GM23248 (cell line): ENCODE data around the gene AGO3. TPM values are rescaled to one million over a fixed set of nuclear protein-coding genes. Genes with fewer than 3 reads are reported as not detected.

Experiments
- DNase-seq: peaks from one replicate; pipeline ENCODE4 v3.0.0-alpha.2; 2015
- H2AFZ ChIP-seq: fragments of 200-600 bp; sonication (generic); 2 replicates; pipeline ENCODE4 v1.6.1; 2016; ENCODE audit warnings: antibody characterized with exemption
- H3F3A ChIP-seq: fragments of 200-600 bp; sonication (generic); 2 replicates; pipeline ENCODE4 v1.6.1; 2016; ENCODE audit warnings: mild to moderate bottlenecking, antibody characterized with exemption, mixed run types; ENCODE audit not compliant: insufficient read depth
- H3K27ac ChIP-seq: fragments of 200-600 bp; sonication (generic); 2 replicates; pipeline ENCODE4 v1.5.1; 2016; ENCODE audit warnings: mild to moderate bottlenecking
- H3K27me3 ChIP-seq: fragments of 200-600 bp; sonication (generic); replicated peaks from 2 replicates; pipeline ENCODE4 v1.6.1; 2016; ENCODE audit warnings: mild to moderate bottlenecking; ENCODE audit not compliant: insufficient read depth
- H3K36me3 ChIP-seq: fragments of 200-600 bp; sonication (generic); 2 replicates; pipeline ENCODE4 v1.6.1; 2016; ENCODE audit warnings: low read depth, mild to moderate bottlenecking
- H3K4me1 ChIP-seq: fragments of 200-600 bp; sonication (generic); 2 replicates; pipeline ENCODE4 v1.6.1; 2016; ENCODE audit warnings: mild to moderate bottlenecking; ENCODE audit not compliant: insufficient read depth
- H3K4me2 ChIP-seq: fragments of 200-600 bp; sonication (generic); one replicate; pipeline ENCODE4 v1.6.1; 2016; ENCODE audit warnings: mild to moderate bottlenecking; ENCODE audit not compliant: unreplicated experiment
- H3K4me3 ChIP-seq: fragments of 200-600 bp; sonication (generic); 2 replicates; pipeline ENCODE4 v1.5.1; 2016; ENCODE audit warnings: mild to moderate bottlenecking
- H3K79me2 ChIP-seq: fragments of 200-600 bp; sonication (generic); 2 replicates; pipeline ENCODE4 v1.6.1; 2016; ENCODE audit warnings: mild to moderate bottlenecking; ENCODE audit not compliant: insufficient read depth
- H3K9ac ChIP-seq: fragments of 200-600 bp; sonication (generic); 2 replicates; pipeline ENCODE4 v1.6.1; 2016; ENCODE audit warnings: mild to moderate bottlenecking
- H3K9me2 ChIP-seq: fragments of 200-600 bp; sonication (generic); 2 replicates; pipeline ENCODE4 v1.6.1; 2016; ENCODE audit warnings: mixed run types, mild to moderate bottlenecking, moderate library complexity; ENCODE audit not compliant: insufficient read depth
- H3K9me3 ChIP-seq: fragments of 200-600 bp; sonication (generic); one replicate; pipeline ENCODE4 v1.6.1; 2017; ENCODE audit warnings: low read depth
- H4K20me1 ChIP-seq: fragments of 200-600 bp; sonication (generic); 2 replicates; pipeline ENCODE4 v1.6.0; 2016; ENCODE audit not compliant: insufficient read depth
- EZH2 ChIP-seq: fragments of 200-600 bp; sonication (generic); IDR thresholded peaks from 2 replicates; pipeline ENCODE4 v1.6.1; 2018; ENCODE audit warnings: antibody characterized with exemption, mild to moderate bottlenecking; ENCODE audit not compliant: insufficient read depth, poor library complexity, severe bottlenecking
- EZH2phosphoT487 ChIP-seq: fragments of 200-600 bp; sonication (generic); IDR thresholded peaks from 2 replicates; pipeline ENCODE4 v1.6.1; 2018; ENCODE audit warnings: antibody characterized with exemption, moderate library complexity, mild to moderate bottlenecking, low read depth; ENCODE audit not compliant: insufficient read depth
- WGBS, 2 experiments: methylation state at CpG; one replicate each; pipeline ENCODE4 v1.1.6; 2015 to 2017; ENCODE audit warnings: low lambda C conversion rate in 2 of 2, low coverage in 1 of 2; ENCODE audit errors: missing lambda C conversion rate in 2 of 2; 5-methylcytosine and 5-hydroxymethylcytosine counted together
- in situ Hi-C: fragments of 300-500 bp; cut with MboI; formaldehyde crosslinking; loops from 2 replicates; pipeline ENCODE4 v1.15.0; 2020
- polyA plus RNA-seq: library from polyadenylated mRNA; unstranded; fragments of >200 nt; fragmentation: Nextera tagmentation; extraction: Ambion mirVana; gene quantifications from 2 replicates; pipeline ENCODE4 v1.2.1, GENCODE V29; 2016
- total RNA-seq: library from RNA; depleted of rRNA; stranded (reverse); fragments of >200 nt; shearing (Covaris generic); gene quantifications from 2 replicates; pipeline ENCODE4 v1.2.3, GENCODE V29; 2014

AGO3 gene
- total and polyA plus RNA-seq, 2 experiments from 2014 or later, result 7.9 to 14.2 TPM

DNA sequence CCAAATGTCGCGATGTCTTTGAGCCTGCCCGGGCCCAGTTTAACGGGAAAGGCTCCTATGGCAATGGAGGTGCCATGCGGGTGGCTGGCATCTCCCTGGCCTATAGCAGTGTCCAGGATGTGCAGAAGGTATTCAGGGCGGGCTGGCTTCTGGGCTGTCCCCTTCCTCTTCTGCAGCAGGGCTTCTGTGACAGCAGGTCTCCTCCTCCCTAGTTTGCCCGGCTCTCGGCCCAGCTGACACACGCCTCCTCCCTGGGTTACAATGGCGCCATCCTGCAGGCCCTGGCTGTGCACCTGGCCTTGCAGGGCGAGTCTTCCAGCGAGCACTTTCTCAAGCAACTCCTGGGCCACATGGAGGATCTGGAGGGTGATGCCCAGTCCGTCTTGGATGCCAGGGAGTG, 160.8 kb downstream of the AGO3 start:
- peaks cover 38% of the 10 kb centered on the region for H3K79me2 ChIP-seq
- no peak for DNase-seq
- in situ Hi-C loops, result no loop called here
- H3K27me3 ChIP-seq, result no peaks in the 10 kb centered on the region
- H3F3A ChIP-seq, result peaks cover 19% of the 10 kb centered on the region
- H3K4me2 ChIP-seq, result no peak overlapping the region
- H3K9ac ChIP-seq, result no peak overlapping the region
- no peaks in the 10 kb centered on the region for H3K9me2 ChIP-seq
- H3K4me3 ChIP-seq, result no peak overlapping the region
- no peaks in the 10 kb centered on the region for H3K9me3 ChIP-seq
- no peak overlapping the region for H2AFZ ChIP-seq
- H3K27ac ChIP-seq, result no peak overlapping the region
- peaks cover 5% of the 10 kb centered on the region; the same call in 1 of the 2 replicates for H3K4me1 ChIP-seq
- no peak for TF ChIP-seq EZH2phosphoT487
- no peak for TF ChIP-seq EZH2
- peaks cover 20% of the 10 kb centered on the region for H3K36me3 ChIP-seq
- peaks cover 5% of the 10 kb centered on the region; the same call in 1 of the 2 replicates for H4K20me1 ChIP-seq
- 94 to 96% methylated on average over 13 of the region's 13 CpGs for WGBS, 2 experiments

DNA sequence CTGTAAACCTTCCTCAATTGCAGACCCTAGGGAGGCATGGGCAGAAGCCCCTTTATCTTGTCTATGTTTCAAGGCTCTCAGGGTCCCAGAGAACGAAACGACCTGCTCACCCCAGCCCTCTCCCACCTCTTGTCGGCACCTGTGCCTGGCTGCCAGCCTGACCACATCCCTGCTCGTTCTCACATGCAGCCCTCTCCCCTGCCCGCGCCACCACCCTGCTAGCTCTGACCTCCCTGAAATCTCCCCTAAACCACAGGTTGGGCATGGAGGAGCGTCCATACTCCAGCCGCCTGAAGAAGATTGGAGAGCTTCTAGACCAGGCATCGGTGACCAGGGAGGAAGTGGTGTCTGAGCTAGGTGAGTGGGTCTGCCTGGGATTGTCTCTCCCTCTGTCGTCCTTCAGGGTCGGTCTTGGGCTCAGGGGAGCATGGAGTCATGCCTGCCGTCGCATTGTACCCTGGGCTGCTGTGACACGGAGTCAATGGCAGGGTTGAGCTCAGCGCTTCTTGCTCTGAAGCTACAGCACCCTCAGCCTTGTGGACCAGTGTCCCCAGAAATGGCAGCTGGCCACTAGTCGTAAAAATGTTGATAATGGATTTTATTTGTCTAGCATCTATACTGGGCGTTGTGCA, 161.4 kb downstream of the AGO3 start:
- 92 to 93% methylated on average over 17 of the region's 17 CpGs for WGBS, 2 experiments
- H3K27me3 ChIP-seq, result no peaks in the 10 kb centered on the region
- no peak for DNase-seq
- no peak overlapping the region for H3K4me2 ChIP-seq
- no peak overlapping the region for H3K27ac ChIP-seq
- peaks cover 19% of the 10 kb centered on the region for H3F3A ChIP-seq
- no peak overlapping the region for H2AFZ ChIP-seq
- H3K9me2 ChIP-seq, result no peaks in the 10 kb centered on the region
- in situ Hi-C loops, result no loop called here
- H3K36me3 ChIP-seq, result peaks cover 20% of the 10 kb centered on the region
- H3K4me3 ChIP-seq, result no peak overlapping the region
- H3K4me1 ChIP-seq, result peaks cover 5% of the 10 kb centered on the region; the same call in 1 of the 2 replicates
- TF ChIP-seq EZH2phosphoT487 (no peak), EZH2 (no peak)
- no peak overlapping the region for H3K9ac ChIP-seq
- peaks cover 38% of the 10 kb centered on the region for H3K79me2 ChIP-seq
- no peaks in the 10 kb centered on the region for H3K9me3 ChIP-seq
- H4K20me1 ChIP-seq, result peaks cover 5% of the 10 kb centered on the region; the same call in 1 of the 2 replicates

GRCh38 chr1:36092798-36093185, 161.9 kb downstream of the AGO3 start:
- in situ Hi-C loops, result no loop called here

DNA sequence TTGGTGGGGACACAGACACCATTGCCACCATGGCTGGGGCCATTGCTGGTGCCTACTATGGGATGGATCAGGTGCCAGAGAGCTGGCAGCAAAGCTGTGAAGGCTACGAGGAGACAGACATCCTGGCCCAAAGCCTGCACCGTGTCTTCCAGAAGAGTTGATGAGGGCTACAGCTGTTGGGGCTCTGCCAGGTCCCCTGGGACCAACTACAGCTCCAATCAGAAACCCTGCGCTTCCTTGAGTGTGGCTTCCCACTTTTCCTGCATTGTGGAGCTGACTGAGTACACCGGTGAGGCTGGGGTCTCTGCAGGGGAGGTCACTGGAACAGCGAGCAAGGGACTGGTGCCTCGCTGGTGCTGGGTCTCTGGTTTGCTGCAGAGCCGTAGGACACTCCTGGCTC, 162.3 kb downstream of the AGO3 start:
- H4K20me1 ChIP-seq, result peaks cover 5% of the 10 kb centered on the region; the same call in 1 of the 2 replicates
- DNase-seq, result no peak

More at GRCh38 chr1:36092798-36093185, 161.9 kb downstream of the AGO3 start:
- TF ChIP-seq EZH2, result no peak
- no peak for TF ChIP-seq EZH2phosphoT487
- Histone ChIP-seq H3F3A (peaks cover 19% of the 10 kb centered on the region), H3K9me3 (no peaks in the 10 kb centered on the region), H3K9ac (no peak overlapping the region), H3K27me3 (no peaks in the 10 kb centered on the region), H2AFZ (no peak overlapping the region), H3K79me2 (peaks cover 38% of the 10 kb centered on the region), H3K36me3 (peaks cover 20% of the 10 kb centered on the region), H3K9me2 (no peaks in the 10 kb centered on the region), H3K4me3 (no peak overlapping the region), H3K27ac (no peak overlapping the region), H3K4me1 (peaks cover 5% of the 10 kb centered on the region; the same call in 1 of the 2 replicates), H4K20me1 (peaks cover 5% of the 10 kb centered on the region; the same call in 1 of the 2 replicates), H3K4me2 (no peak overlapping the region)
- WGBS, 2 experiments, result 92 to 95% methylated on average over 9 of the region's 9 CpGs
- DNase-seq, result no peak

More for the DNA sequence above, 162.3 kb downstream of the AGO3 start:
- Histone ChIP-seq H3K4me1 (peaks cover 5% of the 10 kb centered on the region; the same call in 1 of the 2 replicates), H3K9ac (no peak overlapping the region), H3K9me2 (no peaks in the 10 kb centered on the region), H3K4me3 (no peak overlapping the region), H2AFZ (no peak overlapping the region), H3K9me3 (no peaks in the 10 kb centered on the region), H3K4me2 (no peak overlapping the region), H3K79me2 (peaks cover 38% of the 10 kb centered on the region), H3F3A (peaks cover 19% of the 10 kb centered on the region), H3K36me3 (peaks cover 20% of the 10 kb centered on the region), H3K27ac (no peak overlapping the region), H3K27me3 (no peaks in the 10 kb centered on the region)
- in situ Hi-C loops, result no loop called here
- WGBS, 2 experiments, result 84 to 88% methylated on average over 7 of the region's 7 CpGs
- TF ChIP-seq EZH2phosphoT487, result no peak
- TF ChIP-seq EZH2, result no peak
